Stimulated activated naive CD8-positive, alpha-beta T cell treated with anti-CD3 and anti-CD28 coated beads, Interleukin-15, Interleukin-2, amounts not matched to agents 100 ng/mL and 50 ng/mL, for 24 hours (primary cell): ENCODE data around the gene OSBPL5.
A peak's percentile ranks its signal among the peaks of the same experiment; 100 is the strongest.

Experiments used
- H3K27ac Mint-ChIP-seq: one replicate; pipeline ENCODE4 v1.8.0; 2021; ENCODE audit warnings: mild to moderate bottlenecking, mixed read lengths
- H3K27me3 Mint-ChIP-seq: one replicate; pipeline ENCODE4 v1.8.0; 2021; ENCODE audit warnings: mixed read lengths
- H3K36me3 Mint-ChIP-seq: one replicate; pipeline ENCODE4 v1.8.0; 2021; ENCODE audit warnings: low read depth, mixed read lengths
- H3K4me1 Mint-ChIP-seq: one replicate; pipeline ENCODE4 v1.8.0; 2021; ENCODE audit warnings: low read depth, mixed read lengths
- H3K4me3 Mint-ChIP-seq: one replicate; pipeline ENCODE4 v1.8.0; 2021; ENCODE audit warnings: mild to moderate bottlenecking, mixed read lengths
- H3K9me3 Mint-ChIP-seq: one replicate; pipeline ENCODE4 v1.8.0; 2021; ENCODE audit warnings: mixed read lengths

Gene OSBPL5

GRCh38 chr11:3044915-3045314 lies 120.2 kb downstream of the OSBPL5 start:
- Mint-ChIP-seq H3K27ac (no peak overlapping the region), H3K36me3 (peaks cover 33% of the 10 kb centered on the region), H3K4me1 (peaks cover 11% of the 10 kb centered on the region), H3K27me3 (no peaks in the 10 kb centered on the region), H3K9me3 (no peaks in the 10 kb centered on the region), H3K4me3 (no peak overlapping the region)

GRCh38 chr11:3044004-3044403 lies 121.1 kb downstream of the OSBPL5 start:
- Mint-ChIP-seq H3K4me3 (no peak overlapping the region), H3K4me1 (peaks cover 2% of the 10 kb centered on the region), H3K36me3 (peaks cover 42% of the 10 kb centered on the region), H3K27me3 (no peaks in the 10 kb centered on the region), H3K27ac (no peak overlapping the region), H3K9me3 (no peaks in the 10 kb centered on the region)

- Mint-ChIP-seq H3K27me3 (no peaks in the 10 kb centered on the region), H3K9me3 (no peaks in the 10 kb centered on the region), H3K27ac (peak overlapping the region; percentile 8), H3K36me3 (peaks cover 42% of the 10 kb centered on the region), H3K4me1 (peaks cover 2% of the 10 kb centered on the region), H3K4me3 (no peak overlapping the region)
Observed at GRCh38 chr11:3043315-3043871, 121.7 kb downstream of the OSBPL5 start.

GRCh38 chr11:3042496-3043314 lies 122.4 kb downstream of the OSBPL5 start:
- no peaks in the 10 kb centered on the region for H3K9me3 Mint-ChIP-seq
- no peak overlapping the region for H3K4me3 Mint-ChIP-seq
- peaks cover 48% of the 10 kb centered on the region for H3K36me3 Mint-ChIP-seq
- peaks cover 5% of the 10 kb centered on the region for H3K4me1 Mint-ChIP-seq
- no peaks in the 10 kb centered on the region for H3K27me3 Mint-ChIP-seq
- H3K27ac Mint-ChIP-seq = no peak overlapping the region

GRCh38 chr11:3041699-3042441 lies 123.2 kb downstream of the OSBPL5 start:
- peaks cover 9% of the 10 kb centered on the region for H3K4me1 Mint-ChIP-seq
- peaks cover 52% of the 10 kb centered on the region for H3K36me3 Mint-ChIP-seq
- H3K27me3 Mint-ChIP-seq = no peaks in the 10 kb centered on the region
- H3K27ac Mint-ChIP-seq = no peak overlapping the region
- H3K9me3 Mint-ChIP-seq = no peaks in the 10 kb centered on the region
- H3K4me3 Mint-ChIP-seq = no peak overlapping the region

GRCh38 chr11:3040881-3041280 lies 124.2 kb downstream of the OSBPL5 start:
- peaks cover 58% of the 10 kb centered on the region for H3K36me3 Mint-ChIP-seq

GRCh38 chr11:3037945-3038271 lies 127.2 kb downstream of the OSBPL5 start:
- no peaks in the 10 kb centered on the region for H3K27me3 Mint-ChIP-seq
- H3K36me3 Mint-ChIP-seq = peaks cover 65% of the 10 kb centered on the region
- no peaks in the 10 kb centered on the region for H3K9me3 Mint-ChIP-seq
- H3K4me3 Mint-ChIP-seq = no peak overlapping the region
- no peak overlapping the region for H3K27ac Mint-ChIP-seq
- H3K4me1 Mint-ChIP-seq = peaks cover 21% of the 10 kb centered on the region

More at GRCh38 chr11:3040881-3041280, 124.2 kb downstream of the OSBPL5 start:
- no peaks in the 10 kb centered on the region for H3K9me3 Mint-ChIP-seq
- H3K4me1 Mint-ChIP-seq = peaks cover 17% of the 10 kb centered on the region
- no peak overlapping the region for H3K4me3 Mint-ChIP-seq
- H3K27ac Mint-ChIP-seq = no peak overlapping the region
- no peaks in the 10 kb centered on the region for H3K27me3 Mint-ChIP-seq
